A673 (cell line): ENCODE data around the gene GRB10. TPM values are rescaled to one million over a fixed set of nuclear protein-coding genes. Genes with fewer than 3 reads are reported as not detected.
"Not testable (repeated sequence)": the region's sequence is repeated elsewhere in the genome, so short reads cannot be mapped to it uniquely, and the experiment has no call there.

Experiments
- BruUV-seq: library from RNA; stranded (reverse); fragments of 400-500 nt; replicated peaks from 2 replicates; lab custom pipeline; 2021; lab: Mats Ljungman, UMichigan
- CTCF ChIA-PET: fragments of 300-600 bp; sonication (Branson Sonifier 250); formaldehyde crosslinking; loops from one replicate; lab custom pipeline; 2022; ENCODE audit warnings: antibody characterized with exemption; lab: Charles Lee
- POLR2A ChIA-PET: fragments of 300-600 bp; sonication (Branson Sonifier 250); formaldehyde crosslinking; loops from one replicate; lab custom pipeline; 2022; ENCODE audit warnings: antibody characterized with exemption; ENCODE audit not compliant: low non-redundant PET; lab: Charles Lee
- DNase-seq: peaks from one replicate; pipeline ENCODE4 v3.0.0-alpha.2; 2015; ENCODE audit warnings: low spot score
- H3K27ac ChIP-seq: fragments of 200-600 bp; sonication (generic); 2 replicates; pipeline ENCODE4 v1.5.1; 2016; ENCODE audit warnings: mixed run types, low read depth, mild to moderate bottlenecking, mixed read lengths, antibody characterized with exemption, low read length; ENCODE audit not compliant: poor library complexity, severe bottlenecking
- H3K27me3 ChIP-seq: fragments of 200-600 bp; sonication (generic); replicated peaks from 2 replicates; pipeline ENCODE4 v1.6.1; 2017; ENCODE audit warnings: mixed run types, low read depth, mild to moderate bottlenecking, mixed read lengths, antibody characterized with exemption, low read length; ENCODE audit not compliant: insufficient read depth, poor library complexity
- H3K36me3 ChIP-seq: fragments of 200-600 bp; sonication (generic); 2 replicates; pipeline ENCODE4 v1.6.1; 2016; ENCODE audit warnings: mixed run types, mild to moderate bottlenecking, mixed read lengths, antibody characterized with exemption, low read length; ENCODE audit not compliant: insufficient read depth, poor library complexity, severe bottlenecking
- H3K4me1 ChIP-seq: fragments of 200-600 bp; sonication (generic); 2 replicates; pipeline ENCODE4 v1.6.1; 2017; ENCODE audit warnings: mixed run types, mild to moderate bottlenecking, mixed read lengths, antibody characterized with exemption, low read length; ENCODE audit not compliant: insufficient read depth, poor library complexity, severe bottlenecking
- H3K4me3 ChIP-seq: fragments of 200-600 bp; sonication (generic); 2 replicates; pipeline ENCODE4 v1.5.1; 2016; ENCODE audit warnings: low read depth, mixed run types, mild to moderate bottlenecking, mixed read lengths, low read length; ENCODE audit not compliant: poor library complexity, severe bottlenecking
- H3K9me3 ChIP-seq: fragments of 200-600 bp; sonication (generic); 2 replicates; pipeline ENCODE4 v1.6.1; 2016; ENCODE audit warnings: mixed run types, low read depth, mild to moderate bottlenecking, mixed read lengths, antibody characterized with exemption, low read length; ENCODE audit not compliant: poor library complexity, severe bottlenecking
- EZH2 ChIP-seq: fragments of 200-600 bp; sonication (generic); IDR thresholded peaks from 2 replicates; pipeline ENCODE4 v1.6.1; 2017; ENCODE audit warnings: borderline replicate concordance, low read depth, mild to moderate bottlenecking, mixed read lengths, antibody characterized with exemption, low read length; ENCODE audit not compliant: poor library complexity, severe bottlenecking
- intact Hi-C: fragments of 100-400 bp; cut with micrococcal nuclease; formaldehyde crosslinking; loops from one replicate; pipeline ENCODE4 v1.10.0; 2022; ENCODE audit not compliant: unreplicated experiment
- total RNA-seq: library from RNA; stranded (reverse); gene quantifications from 2 replicates; pipeline ENCODE4 v1.2.3, GENCODE V29; 2021
- TF ChIP-seq, protein P1 (sequence below): fragments of 300-800, 200-600 bp; sonication (generic); conservative IDR thresholded peaks from 2 replicates; pipeline ENCODE4 v1.5.1; 2017; ENCODE audit warnings: low read depth, mild to moderate bottlenecking, antibody characterized with exemption, low read length, moderate library complexity, mixed read lengths

GRB10 gene
- total RNA-seq, 1 experiment from 2014 or later = 0.41 TPM

DNA sequence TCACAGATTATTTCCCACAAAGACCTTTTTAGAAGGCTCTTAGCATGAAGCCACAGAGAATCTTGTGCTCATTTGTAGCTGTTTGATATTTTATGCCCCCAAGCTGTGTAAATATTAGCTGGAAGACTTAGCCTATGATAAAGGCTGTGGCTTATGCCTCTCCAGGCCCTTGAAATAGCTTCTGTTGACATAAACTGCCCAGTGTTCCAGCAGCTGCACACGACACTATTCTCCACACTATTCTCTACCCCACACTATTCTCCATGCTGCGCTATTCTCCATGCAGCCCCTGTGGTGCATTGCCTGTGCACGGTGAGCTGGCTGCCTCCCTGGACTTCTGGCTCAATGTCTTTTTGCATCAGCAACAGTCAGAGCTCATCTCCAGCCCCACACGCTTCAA lies 230.6 kb downstream of the GRB10 start:
- DNase-seq = no peak
- ChIA-PET POLR2A (no interaction called here), CTCF (no interaction called here)
- Histone ChIP-seq H3K4me1 (no peaks in the 10 kb centered on the region), H3K27ac (no peak overlapping the region), H3K27me3 (no peaks in the 10 kb centered on the region), H3K4me3 (no peak overlapping the region), H3K9me3 (no peaks in the 10 kb centered on the region), H3K36me3 (no peaks in the 10 kb centered on the region)
- TF ChIP-seq, protein P1, sequence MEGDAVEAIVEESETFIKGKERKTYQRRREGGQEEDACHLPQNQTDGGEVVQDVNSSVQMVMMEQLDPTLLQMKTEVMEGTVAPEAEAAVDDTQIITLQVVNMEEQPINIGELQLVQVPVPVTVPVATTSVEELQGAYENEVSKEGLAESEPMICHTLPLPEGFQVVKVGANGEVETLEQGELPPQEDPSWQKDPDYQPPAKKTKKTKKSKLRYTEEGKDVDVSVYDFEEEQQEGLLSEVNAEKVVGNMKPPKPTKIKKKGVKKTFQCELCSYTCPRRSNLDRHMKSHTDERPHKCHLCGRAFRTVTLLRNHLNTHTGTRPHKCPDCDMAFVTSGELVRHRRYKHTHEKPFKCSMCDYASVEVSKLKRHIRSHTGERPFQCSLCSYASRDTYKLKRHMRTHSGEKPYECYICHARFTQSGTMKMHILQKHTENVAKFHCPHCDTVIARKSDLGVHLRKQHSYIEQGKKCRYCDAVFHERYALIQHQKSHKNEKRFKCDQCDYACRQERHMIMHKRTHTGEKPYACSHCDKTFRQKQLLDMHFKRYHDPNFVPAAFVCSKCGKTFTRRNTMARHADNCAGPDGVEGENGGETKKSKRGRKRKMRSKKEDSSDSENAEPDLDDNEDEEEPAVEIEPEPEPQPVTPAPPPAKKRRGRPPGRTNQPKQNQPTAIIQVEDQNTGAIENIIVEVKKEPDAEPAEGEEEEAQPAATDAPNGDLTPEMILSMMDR = no peak
- TF ChIP-seq EZH2 = no peak
- intact Hi-C loops = no loop called here
- BruUV-seq = no TSS peak

- H3K4me3 ChIP-seq, intact Hi-C loops, H3K27me3 ChIP-seq, H3K36me3 ChIP-seq, BruUV-seq, H3K27ac ChIP-seq, H3K9me3 ChIP-seq, H3K4me1 ChIP-seq, POLR2A ChIA-PET, CTCF ChIA-PET, DNase-seq: not testable (repeated sequence)
These were observed 237.1 kb downstream of the GRB10 start for GRCh38 chr7:50545613-50546012.

GRCh38 chr7:50544992-50545391 lies 237.7 kb downstream of the GRB10 start:
- Histone ChIP-seq H3K36me3 (no peaks in the 10 kb centered on the region), H3K27me3 (no peaks in the 10 kb centered on the region), H3K27ac (no peak overlapping the region), H3K4me3 (no peak overlapping the region), H3K4me1 (no peaks in the 10 kb centered on the region), H3K9me3 (no peaks in the 10 kb centered on the region)
- no peak for TF ChIP-seq EZH2
- TF ChIP-seq, protein P1 = no peak
- CTCF ChIA-PET = no interaction called here
- BruUV-seq = no TSS peak
- POLR2A ChIA-PET = no interaction called here
- no peak for DNase-seq
- intact Hi-C loops = no loop called here

DNA sequence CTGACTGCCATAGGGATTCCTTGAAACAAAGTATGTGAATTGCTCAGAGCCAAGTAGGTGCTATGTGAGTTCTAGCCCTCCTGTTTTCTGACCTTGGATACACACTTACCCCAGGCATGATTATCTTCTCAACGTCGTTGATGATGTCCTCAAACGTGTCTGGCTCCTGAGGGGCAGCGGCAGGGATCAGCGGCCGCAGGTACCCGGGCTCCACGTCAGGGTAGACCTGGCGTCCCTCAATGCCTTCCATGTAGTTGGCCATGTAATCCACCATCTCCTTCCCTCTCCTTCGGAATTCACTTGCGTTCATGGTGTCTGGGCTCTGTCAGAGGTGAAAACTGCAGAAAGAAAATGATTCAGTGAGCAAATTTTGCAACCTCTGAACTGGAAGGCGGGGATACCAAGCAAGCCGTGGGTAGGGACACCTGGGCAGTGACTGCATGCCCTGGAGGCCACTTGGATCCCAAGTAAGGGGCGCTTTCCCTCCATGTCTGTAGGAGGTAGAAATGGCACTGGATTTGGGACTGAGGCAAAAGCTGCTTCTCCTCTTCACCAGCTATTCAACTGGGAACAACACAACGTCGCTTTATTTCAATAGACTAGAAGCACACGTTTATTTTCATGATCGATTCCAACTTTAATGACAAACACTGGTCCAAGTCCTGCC lies 238.8 kb downstream of the GRB10 start:
- intact Hi-C loops = no loop called here
- no peaks in the 10 kb centered on the region for H3K4me1 ChIP-seq
- CTCF ChIA-PET = no interaction called here
- H3K9me3 ChIP-seq = no peaks in the 10 kb centered on the region
- no peaks in the 10 kb centered on the region for H3K36me3 ChIP-seq
- POLR2A ChIA-PET = no interaction called here
- H3K27ac ChIP-seq = no peak overlapping the region
- TF ChIP-seq EZH2 = no peak
- TF ChIP-seq, protein P1 = no peak
- no TSS peak for BruUV-seq
- H3K4me3 ChIP-seq = no peak overlapping the region
- DNase-seq = no peak
- H3K27me3 ChIP-seq = no peaks in the 10 kb centered on the region
